Gastroesophageal sphincter (tissue), 4 donors: ENCODE data around the gene TESPA1. TPM values are rescaled to one million over a fixed set of nuclear protein-coding genes. Genes with fewer than 3 reads are reported as not detected.

Experiments
- ATAC-seq: fragments of 150-250 bp; one replicate; pipeline ENCODE4 v1.9.1; 2016; ENCODE audit warnings: mild to moderate bottlenecking, moderate library complexity
- H3K27ac ChIP-seq, 4 donors: fragments of 200-600 bp; sonication (generic) in 3 of 4; 1 replicate in 3 of 4; 2 replicates in 1 of 4; pipeline ENCODE4 v1.5.1; 2016 to 2019
- H3K27me3 ChIP-seq: fragments of 200-600 bp; sonication (generic); one replicate; pipeline ENCODE4 v1.5.1; 2019
- H3K36me3 ChIP-seq, 2 donors: fragments of 200-600 bp; sonication (generic); one replicate each; pipeline ENCODE4 v1.5.1; 2019; ENCODE audit warnings: control low read depth in 1 of 2
- H3K4me1 ChIP-seq, 3 donors: fragments of 200-600 bp; sonication (generic); 1 replicate in 2 of 3; 2 replicates in 1 of 3; pipeline ENCODE4 v1.5.1; 2016 to 2019; ENCODE audit warnings: control low read depth in 2 of 3
- H3K4me3 ChIP-seq, 2 donors: fragments of 200-600 bp; sonication (generic); one replicate each; pipeline ENCODE4 v1.5.1; 2019; ENCODE audit warnings: mild to moderate bottlenecking in 1 of 2, moderate library complexity in 1 of 2
- H3K9me3 ChIP-seq, 3 donors: fragments of 200-600 bp; sonication (generic); one replicate each; pipeline ENCODE4 v1.5.1; 2017 to 2019; ENCODE audit warnings: control low read depth in 2 of 3
- CTCF ChIP-seq, 4 experiments: fragments of 200-600 bp in 2 of 4; fragments of 450-650 bp in 2 of 4; sonication (generic) in 1 of 4; IDR thresholded peaks; one replicate each; pipeline ENCODE4 v1.5.1; 2017 to 2019; ENCODE audit warnings: antibody characterized with exemption in 4 of 4, mild to moderate bottlenecking in 2 of 4, moderate library complexity in 2 of 4
- EP300 ChIP-seq: sonication (generic); formaldehyde crosslinking; IDR thresholded peaks from one replicate; pipeline ENCODE4 v1.6.1; 2017; ENCODE audit warnings: antibody characterized with exemption, mild to moderate bottlenecking
- POLR2A ChIP-seq, 2 donors: fragments of 450-650 bp; IDR thresholded peaks; one replicate each; pipeline ENCODE4 v1.6.1; 2017; ENCODE audit warnings: antibody characterized with exemption in 2 of 2, mild to moderate bottlenecking in 2 of 2, moderate library complexity in 1 of 2
- POLR2AphosphoS5 ChIP-seq: sonication (generic); formaldehyde crosslinking; IDR thresholded peaks from one replicate; pipeline ENCODE4 v1.6.1; 2017; ENCODE audit warnings: antibody characterized with exemption
- WGBS, 2 donors: methylation state at CpG; one replicate each; pipeline ENCODE4 v1.1.5; 2018; ENCODE audit warnings: low coverage in 1 of 2; 5-methylcytosine and 5-hydroxymethylcytosine counted together
- total RNA-seq, 4 donors: library from RNA; depleted of rRNA; stranded (reverse); fragments of >200 nt; gene quantifications; one replicate each; pipeline ENCODE4 v1.1.0, GENCODE V29; 2016

TESPA1 gene
- total RNA-seq, 4 donors from 2014 or later: 0.17 to 3.2 (median 1.8) TPM

- no peaks in the 10 kb centered on the region for H3K9me3 ChIP-seq
- no peaks in the 10 kb centered on the region for H3K36me3 ChIP-seq
- H3K27ac ChIP-seq: no peak overlapping the region
- H3K4me1 ChIP-seq: no peaks in the 10 kb centered on the region
- 93% methylated on average over 2 of the region's 3 CpGs; no CpG with 5 or more reads in 1 of the 2 donors for WGBS, 2 donors
- no peak overlapping the region for H3K4me3 ChIP-seq
- no peaks in the 10 kb centered on the region for H3K27me3 ChIP-seq
- TF ChIP-seq EP300 (no peak), POLR2A (IDR thresholded peaks at IDR 0.05) (no peak), CTCF (IDR thresholded peaks at IDR 0.05) (no peak), POLR2AphosphoS5 (no peak)
- no peak for ATAC-seq
Measured at GRCh38 chr12:54941659-54942058, 42.9 kb downstream of the TESPA1 start.

GRCh38 chr12:54940727-54941315 lies 43.7 kb downstream of the TESPA1 start:
- Histone ChIP-seq H3K9me3 (no peaks in the 10 kb centered on the region), H3K36me3 (no peaks in the 10 kb centered on the region), H3K4me3 (no peak overlapping the region), H3K27ac (no peak overlapping the region), H3K27me3 (no peaks in the 10 kb centered on the region), H3K4me1 (no peaks in the 10 kb centered on the region)
- no peak for ATAC-seq
- no peak for TF ChIP-seq CTCF (IDR thresholded peaks at IDR 0.05)
- 53 to 58% methylated on average over 6 of the region's 6 CpGs for WGBS, 2 donors

- no peak overlapping the region for H3K4me3 ChIP-seq
- ATAC-seq: no peak
- H3K27me3 ChIP-seq: no peaks in the 10 kb centered on the region
- H3K9me3 ChIP-seq: no peaks in the 10 kb centered on the region
- no peaks in the 10 kb centered on the region for H3K4me1 ChIP-seq
- H3K27ac ChIP-seq: no peak overlapping the region
- TF ChIP-seq POLR2A (IDR thresholded peaks at IDR 0.05) (no peak), POLR2AphosphoS5 (no peak), CTCF (IDR thresholded peaks at IDR 0.05) (no peak), EP300 (no peak)
- WGBS, 2 donors: 75% methylated on average over 2 of the region's 2 CpGs
- no peaks in the 10 kb centered on the region for H3K36me3 ChIP-seq
Measured at GRCh38 chr12:54937929-54938328, 46.6 kb downstream of the TESPA1 start.

GRCh38 chr12:54937376-54937775 lies 47.2 kb downstream of the TESPA1 start:
- H3K27ac ChIP-seq: no peak overlapping the region
- H3K9me3 ChIP-seq: no peaks in the 10 kb centered on the region
- no peaks in the 10 kb centered on the region for H3K36me3 ChIP-seq
- no peaks in the 10 kb centered on the region for H3K27me3 ChIP-seq
- H3K4me3 ChIP-seq: no peak overlapping the region
- ATAC-seq: no peak
- no peaks in the 10 kb centered on the region for H3K4me1 ChIP-seq
- no peak for TF ChIP-seq CTCF (IDR thresholded peaks at IDR 0.05)
- TF ChIP-seq EP300: no peak

GRCh38 chr12:54936736-54937135 lies 47.8 kb downstream of the TESPA1 start:
- no peaks in the 10 kb centered on the region for H3K36me3 ChIP-seq
- no peak for ATAC-seq
- no peaks in the 10 kb centered on the region for H3K27me3 ChIP-seq
- H3K4me1 ChIP-seq: no peaks in the 10 kb centered on the region
- 87 to 100% methylated on average over 1 to 3 of the region's 3 CpGs for WGBS, 2 donors
- H3K27ac ChIP-seq: no peak overlapping the region
- no peaks in the 10 kb centered on the region for H3K9me3 ChIP-seq
- H3K4me3 ChIP-seq: no peak overlapping the region
- TF ChIP-seq EP300 (no peak), POLR2A (IDR thresholded peaks at IDR 0.05) (no peak)
